Panc1 (cell line): ENCODE data around the gene AMER2.

Source experiments
- POLR2AphosphoS5 ChIP-seq: IDR thresholded peaks from 2 replicates; pipeline ENCODE4 v1.6.1; 2012; ENCODE audit warnings: mild to moderate bottlenecking, low read depth, low read length, moderate library complexity
- TF ChIP-seq, protein P1 (sequence below): fragments of 450-650 bp; IDR thresholded peaks from 2 replicates; pipeline ENCODE4 v1.5.1; 2017; ENCODE audit warnings: mild to moderate bottlenecking
- TF ChIP-seq, protein P2 (sequence below), 2 experiments: IDR thresholded peaks; 2 replicates each; pipeline ENCODE4 v1.6.1; 2011 to 2012; ENCODE audit warnings: low read depth in 2 of 2, control low read depth in 1 of 2, low read length in 1 of 2, mild to moderate bottlenecking in 1 of 2, moderate library complexity in 1 of 2; ENCODE audit not compliant: insufficient read depth in 1 of 2

DNA sequence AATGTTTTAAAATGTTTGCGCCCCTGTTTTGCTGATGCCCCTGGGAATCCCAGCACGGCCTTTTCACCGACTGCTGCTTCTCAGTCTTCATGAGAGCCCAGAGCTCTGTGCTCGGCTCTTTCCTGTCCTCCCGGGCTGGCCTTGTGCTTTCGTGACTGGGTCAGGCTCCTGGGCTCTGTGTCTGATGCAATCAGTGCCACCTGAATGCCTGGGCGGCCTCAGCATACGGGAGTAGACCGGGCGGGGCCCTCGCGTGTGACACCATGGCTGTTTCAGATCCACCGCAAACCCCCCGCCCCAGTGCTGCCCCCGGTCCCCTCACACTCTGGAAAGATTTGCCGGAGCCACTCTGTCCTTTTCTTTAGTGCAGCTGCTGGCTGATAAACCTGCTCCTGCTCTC is 54.8 kb downstream of the AMER2 start:
- TF ChIP-seq, protein P1, sequence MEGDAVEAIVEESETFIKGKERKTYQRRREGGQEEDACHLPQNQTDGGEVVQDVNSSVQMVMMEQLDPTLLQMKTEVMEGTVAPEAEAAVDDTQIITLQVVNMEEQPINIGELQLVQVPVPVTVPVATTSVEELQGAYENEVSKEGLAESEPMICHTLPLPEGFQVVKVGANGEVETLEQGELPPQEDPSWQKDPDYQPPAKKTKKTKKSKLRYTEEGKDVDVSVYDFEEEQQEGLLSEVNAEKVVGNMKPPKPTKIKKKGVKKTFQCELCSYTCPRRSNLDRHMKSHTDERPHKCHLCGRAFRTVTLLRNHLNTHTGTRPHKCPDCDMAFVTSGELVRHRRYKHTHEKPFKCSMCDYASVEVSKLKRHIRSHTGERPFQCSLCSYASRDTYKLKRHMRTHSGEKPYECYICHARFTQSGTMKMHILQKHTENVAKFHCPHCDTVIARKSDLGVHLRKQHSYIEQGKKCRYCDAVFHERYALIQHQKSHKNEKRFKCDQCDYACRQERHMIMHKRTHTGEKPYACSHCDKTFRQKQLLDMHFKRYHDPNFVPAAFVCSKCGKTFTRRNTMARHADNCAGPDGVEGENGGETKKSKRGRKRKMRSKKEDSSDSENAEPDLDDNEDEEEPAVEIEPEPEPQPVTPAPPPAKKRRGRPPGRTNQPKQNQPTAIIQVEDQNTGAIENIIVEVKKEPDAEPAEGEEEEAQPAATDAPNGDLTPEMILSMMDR: no peak
- no peak for TF ChIP-seq POLR2AphosphoS5
- TF ChIP-seq, protein P2, sequence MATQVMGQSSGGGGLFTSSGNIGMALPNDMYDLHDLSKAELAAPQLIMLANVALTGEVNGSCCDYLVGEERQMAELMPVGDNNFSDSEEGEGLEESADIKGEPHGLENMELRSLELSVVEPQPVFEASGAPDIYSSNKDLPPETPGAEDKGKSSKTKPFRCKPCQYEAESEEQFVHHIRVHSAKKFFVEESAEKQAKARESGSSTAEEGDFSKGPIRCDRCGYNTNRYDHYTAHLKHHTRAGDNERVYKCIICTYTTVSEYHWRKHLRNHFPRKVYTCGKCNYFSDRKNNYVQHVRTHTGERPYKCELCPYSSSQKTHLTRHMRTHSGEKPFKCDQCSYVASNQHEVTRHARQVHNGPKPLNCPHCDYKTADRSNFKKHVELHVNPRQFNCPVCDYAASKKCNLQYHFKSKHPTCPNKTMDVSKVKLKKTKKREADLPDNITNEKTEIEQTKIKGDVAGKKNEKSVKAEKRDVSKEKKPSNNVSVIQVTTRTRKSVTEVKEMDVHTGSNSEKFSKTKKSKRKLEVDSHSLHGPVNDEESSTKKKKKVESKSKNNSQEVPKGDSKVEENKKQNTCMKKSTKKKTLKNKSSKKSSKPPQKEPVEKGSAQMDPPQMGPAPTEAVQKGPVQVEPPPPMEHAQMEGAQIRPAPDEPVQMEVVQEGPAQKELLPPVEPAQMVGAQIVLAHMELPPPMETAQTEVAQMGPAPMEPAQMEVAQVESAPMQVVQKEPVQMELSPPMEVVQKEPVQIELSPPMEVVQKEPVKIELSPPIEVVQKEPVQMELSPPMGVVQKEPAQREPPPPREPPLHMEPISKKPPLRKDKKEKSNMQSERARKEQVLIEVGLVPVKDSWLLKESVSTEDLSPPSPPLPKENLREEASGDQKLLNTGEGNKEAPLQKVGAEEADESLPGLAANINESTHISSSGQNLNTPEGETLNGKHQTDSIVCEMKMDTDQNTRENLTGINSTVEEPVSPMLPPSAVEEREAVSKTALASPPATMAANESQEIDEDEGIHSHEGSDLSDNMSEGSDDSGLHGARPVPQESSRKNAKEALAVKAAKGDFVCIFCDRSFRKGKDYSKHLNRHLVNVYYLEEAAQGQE (IDR thresholded peaks at IDR 0.05; ENCODE audit: insufficient read depth in 1 of 2, low read depth in 2 of 2, low read length in 1 of 2): no peak
